SK-N-SH (cell line): ENCODE results near the gene CLK4. TPM values are rescaled to one million over a fixed set of nuclear protein-coding genes. Genes with fewer than 3 reads are reported as not detected.

Experiments
- CTCF ChIA-PET: fragments of 300-600, 350-600 bp; formaldehyde crosslinking; extraction: SDS; loops from one replicate; lab custom pipeline; 2021; lab: Yijun Ruan, JAX
- POLR2A ChIA-PET: fragments of 350-600 bp; sonication (Branson Sonifier 250); formaldehyde crosslinking; extraction: SDS; loops from one replicate; lab custom pipeline; 2020; ENCODE audit warnings: antibody characterized with exemption, inconsistent platforms; lab: Yijun Ruan, JAX
- DNase-seq: peaks from one replicate; pipeline ENCODE4 v3.0.0; 2012
- H2AFZ ChIP-seq: fragments of 200-600 bp; sonication (generic); 2 replicates; pipeline ENCODE4 v1.8.1; 2016; ENCODE audit warnings: antibody characterized with exemption, mild to moderate bottlenecking, low read depth
- H3F3A ChIP-seq: fragments of 200-600 bp; sonication (generic); replicated peaks from 2 replicates; pipeline ENCODE3; 2016; ENCODE audit warnings: antibody characterized with exemption, mild to moderate bottlenecking; ENCODE audit not compliant: insufficient read depth
- H3K27ac ChIP-seq, 2 experiments: fragments of 200-500 bp in 1 of 2; fragments of 200-600 bp in 1 of 2; sonication (Bioruptor generic) in 1 of 2; sonication (generic), shearing (Covaris generic) in 1 of 2; 2 replicates each; pipeline versions ENCODE4 v1.5.1 to v1.6.1; 2014 to 2016; ENCODE audit warnings: low read depth in 2 of 2, inconsistent platforms in 1 of 2, low read length in 1 of 2, mild to moderate bottlenecking in 1 of 2, mixed read lengths in 1 of 2
- H3K27me3 ChIP-seq: fragments of 200-600 bp; sonication (generic), shearing (Covaris generic); 2 replicates; pipeline ENCODE4 v1.6.1; 2016; ENCODE audit warnings: mixed run types; ENCODE audit not compliant: insufficient read depth
- H3K36me3 ChIP-seq, 2 experiments: fragments of 200-500 bp in 1 of 2; fragments of 200-600 bp in 1 of 2; sonication (Bioruptor generic) in 1 of 2; sonication (generic) in 1 of 2; replicated peaks in 1 of 2; 2 replicates each; pipeline versions ENCODE3 to v1.5.1; 2014 to 2016; ENCODE audit warnings: low read length in 1 of 2, mild to moderate bottlenecking in 1 of 2; ENCODE audit not compliant: insufficient read depth in 2 of 2, control insufficient read depth in 1 of 2
- H3K4me1 ChIP-seq, 2 experiments: fragments of 200-500 bp in 1 of 2; fragments of 200-600 bp in 1 of 2; sonication (Bioruptor generic) in 1 of 2; sonication (generic), shearing (Covaris generic) in 1 of 2; 2 replicates each; pipeline versions ENCODE4 v1.5.1 to v1.6.1; 2014 to 2016; ENCODE audit warnings: low read depth in 1 of 2, low read length in 1 of 2, mixed run types in 1 of 2; ENCODE audit not compliant: insufficient read depth in 2 of 2, control insufficient read depth in 1 of 2
- H3K4me2 ChIP-seq: fragments of 200-600 bp; sonication (generic), shearing (Covaris generic); 2 replicates; pipeline ENCODE4 v1.6.1; 2017; ENCODE audit warnings: mixed run types
- H3K4me3 ChIP-seq, 2 experiments: fragments of 200-500 bp in 1 of 2; fragments of 200-600 bp in 1 of 2; sonication (Bioruptor generic) in 1 of 2; sonication (generic), shearing (Covaris generic) in 1 of 2; 2 replicates each; pipeline versions ENCODE4 v1.5.1 to v1.8.1; 2014 to 2016; ENCODE audit warnings: low read depth in 2 of 2, inconsistent platforms in 1 of 2, low read length in 1 of 2, mild to moderate bottlenecking in 1 of 2, mixed read lengths in 1 of 2, moderate library complexity in 1 of 2
- H3K79me2 ChIP-seq: fragments of 200-600 bp; sonication (generic); 2 replicates; pipeline ENCODE4 v1.8.1; 2017; ENCODE audit warnings: mild to moderate bottlenecking; ENCODE audit not compliant: insufficient read depth
- H3K9ac ChIP-seq: fragments of 200-600 bp; sonication (generic); 2 replicates; pipeline ENCODE4 v1.6.1; 2017; ENCODE audit warnings: mixed run types
- H3K9me2 ChIP-seq: fragments of 200-600 bp; sonication (generic); 2 replicates; pipeline ENCODE4 v1.6.1; 2017; ENCODE audit warnings: mixed run types
- H3K9me3 ChIP-seq: fragments of 200-600 bp; sonication (generic); 2 replicates; pipeline ENCODE4 v1.6.1; 2017; ENCODE audit warnings: mixed run types, mild to moderate bottlenecking, moderate library complexity
- H4K20me1 ChIP-seq: fragments of 200-600 bp; sonication (generic); 2 replicates; pipeline ENCODE4 v1.6.1; 2017; ENCODE audit warnings: mild to moderate bottlenecking, mixed run types; ENCODE audit not compliant: insufficient read depth
- CHD2 ChIP-seq: fragments of 150-350 bp; IDR thresholded peaks from 2 replicates; pipeline ENCODE4 v1.6.1; 2018; ENCODE audit warnings: low read length; ENCODE audit not compliant: partially characterized antibody
- EP300 ChIP-seq, 2 experiments: IDR thresholded peaks; 2 replicates each; pipeline versions ENCODE4 v1.4.0 to v1.6.1; 2012; ENCODE audit warnings: borderline replicate concordance in 1 of 2, low read depth in 1 of 2, low read length in 1 of 2
- FOXJ3 ChIP-seq: sonication (generic); formaldehyde crosslinking; IDR thresholded peaks from 2 replicates; pipeline ENCODE4 v1.5.1; 2020; ENCODE audit warnings: mild to moderate bottlenecking, missing genetic modification reagents
- FOXM1 ChIP-seq: IDR thresholded peaks from 2 replicates; pipeline ENCODE4 v1.4.0; 2012; ENCODE audit warnings: low read depth, mild to moderate bottlenecking
- MEF2A ChIP-seq: IDR thresholded peaks from 2 replicates; pipeline ENCODE4 v1.4.0; 2012; ENCODE audit warnings: low read depth, borderline replicate concordance
- RCOR1 ChIP-seq: fragments of 150-350 bp; IDR thresholded peaks from 2 replicates; pipeline ENCODE4 v1.6.1; 2017; ENCODE audit warnings: antibody characterized with exemption, low read length
- SIN3A ChIP-seq: IDR thresholded peaks from 2 replicates; pipeline ENCODE4 v1.6.1; 2012; ENCODE audit warnings: low read depth, mild to moderate bottlenecking, low read length, moderate library complexity, borderline replicate concordance
- TEAD4 ChIP-seq: IDR thresholded peaks from 2 replicates; pipeline ENCODE4 v1.4.0; 2012; ENCODE audit warnings: mild to moderate bottlenecking, borderline replicate concordance; ENCODE audit not compliant: insufficient read depth
- YY1 ChIP-seq: IDR thresholded peaks from 2 replicates; pipeline ENCODE4 v1.4.0; 2012; ENCODE audit warnings: low read depth, mild to moderate bottlenecking
- WGBS: methylation state at CpG from one replicate; pipeline ENCODE4 v1.1.6; 2017; ENCODE audit warnings: low lambda C conversion rate; 5-methylcytosine and 5-hydroxymethylcytosine counted together
- polyA plus RNA-seq, 3 experiments: library from polyadenylated mRNA; depleted of rRNA; stranded (reverse); fragments of >200 nt; gene quantifications; 2 replicates each; pipeline ENCODE4 v1.2.3, GENCODE V29; 2012
- TF ChIP-seq, protein P1 (sequence below): fragments of 150-350 bp; IDR thresholded peaks from 2 replicates; pipeline ENCODE4 v1.6.1; 2016; ENCODE audit warnings: mild to moderate bottlenecking, low read depth, low read length
- TF ChIP-seq, protein P2 (sequence below): IDR thresholded peaks from 2 replicates; pipeline ENCODE4; 2012
- TF ChIP-seq, protein P3 (sequence below): IDR thresholded peaks from 2 replicates; pipeline ENCODE4 v1.6.1; 2012; ENCODE audit warnings: mild to moderate bottlenecking, low read depth, low read length, moderate library complexity
- TF ChIP-seq, protein P4 (sequence below): fragments of 200-600 bp; sonication (generic); IDR thresholded peaks from 2 replicates; pipeline ENCODE4 v1.6.1; 2017; ENCODE audit warnings: antibody characterized with exemption, mild to moderate bottlenecking, moderate library complexity
- TF ChIP-seq, protein P5 (sequence below): IDR thresholded peaks from 2 replicates; pipeline ENCODE4 v1.4.0; 2012; ENCODE audit warnings: low read depth, borderline replicate concordance

The CLK4 gene
- polyA plus RNA-seq, 1 of the 3 experiments (the other 2 are of a cell fraction), result 7.5 TPM

DNA sequence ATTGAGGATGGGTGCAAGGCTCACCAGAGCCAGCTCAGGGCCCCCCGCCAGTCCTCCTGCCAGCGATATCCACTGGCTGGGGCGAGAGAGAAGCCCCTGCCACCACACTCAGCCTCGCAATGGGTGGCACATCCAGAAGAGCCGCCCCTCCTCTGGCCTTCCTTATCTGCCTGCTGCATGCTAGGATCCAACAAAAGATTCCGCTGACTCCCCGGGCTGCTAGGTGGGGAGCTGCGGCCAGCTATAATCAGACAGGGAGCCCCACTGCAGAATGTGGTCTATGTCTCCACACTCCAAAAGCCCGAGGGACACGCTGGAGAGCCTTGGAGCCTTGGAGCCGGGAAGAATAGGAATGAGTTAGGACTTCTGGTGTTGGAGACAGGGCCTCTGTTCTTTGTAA is 69.4 kb downstream of the CLK4 start:
- TF ChIP-seq FOXJ3 (CRISPR knock-in tag) (no peak), FOXM1 (no peak), YY1 (no peak), MEF2A (no peak), TEAD4 (no peak)
- TF ChIP-seq, protein P1, sequence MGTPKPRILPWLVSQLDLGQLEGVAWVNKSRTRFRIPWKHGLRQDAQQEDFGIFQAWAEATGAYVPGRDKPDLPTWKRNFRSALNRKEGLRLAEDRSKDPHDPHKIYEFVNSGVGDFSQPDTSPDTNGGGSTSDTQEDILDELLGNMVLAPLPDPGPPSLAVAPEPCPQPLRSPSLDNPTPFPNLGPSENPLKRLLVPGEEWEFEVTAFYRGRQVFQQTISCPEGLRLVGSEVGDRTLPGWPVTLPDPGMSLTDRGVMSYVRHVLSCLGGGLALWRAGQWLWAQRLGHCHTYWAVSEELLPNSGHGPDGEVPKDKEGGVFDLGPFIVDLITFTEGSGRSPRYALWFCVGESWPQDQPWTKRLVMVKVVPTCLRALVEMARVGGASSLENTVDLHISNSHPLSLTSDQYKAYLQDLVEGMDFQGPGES, result no peak
- TF ChIP-seq, protein P2, sequence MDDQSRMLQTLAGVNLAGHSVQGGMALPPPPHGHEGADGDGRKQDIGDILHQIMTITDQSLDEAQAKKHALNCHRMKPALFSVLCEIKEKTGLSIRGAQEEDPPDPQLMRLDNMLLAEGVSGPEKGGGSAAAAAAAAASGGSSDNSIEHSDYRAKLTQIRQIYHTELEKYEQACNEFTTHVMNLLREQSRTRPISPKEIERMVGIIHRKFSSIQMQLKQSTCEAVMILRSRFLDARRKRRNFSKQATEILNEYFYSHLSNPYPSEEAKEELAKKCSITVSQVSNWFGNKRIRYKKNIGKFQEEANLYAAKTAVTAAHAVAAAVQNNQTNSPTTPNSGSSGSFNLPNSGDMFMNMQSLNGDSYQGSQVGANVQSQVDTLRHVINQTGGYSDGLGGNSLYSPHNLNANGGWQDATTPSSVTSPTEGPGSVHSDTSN, result no peak
- TF ChIP-seq, protein P3, sequence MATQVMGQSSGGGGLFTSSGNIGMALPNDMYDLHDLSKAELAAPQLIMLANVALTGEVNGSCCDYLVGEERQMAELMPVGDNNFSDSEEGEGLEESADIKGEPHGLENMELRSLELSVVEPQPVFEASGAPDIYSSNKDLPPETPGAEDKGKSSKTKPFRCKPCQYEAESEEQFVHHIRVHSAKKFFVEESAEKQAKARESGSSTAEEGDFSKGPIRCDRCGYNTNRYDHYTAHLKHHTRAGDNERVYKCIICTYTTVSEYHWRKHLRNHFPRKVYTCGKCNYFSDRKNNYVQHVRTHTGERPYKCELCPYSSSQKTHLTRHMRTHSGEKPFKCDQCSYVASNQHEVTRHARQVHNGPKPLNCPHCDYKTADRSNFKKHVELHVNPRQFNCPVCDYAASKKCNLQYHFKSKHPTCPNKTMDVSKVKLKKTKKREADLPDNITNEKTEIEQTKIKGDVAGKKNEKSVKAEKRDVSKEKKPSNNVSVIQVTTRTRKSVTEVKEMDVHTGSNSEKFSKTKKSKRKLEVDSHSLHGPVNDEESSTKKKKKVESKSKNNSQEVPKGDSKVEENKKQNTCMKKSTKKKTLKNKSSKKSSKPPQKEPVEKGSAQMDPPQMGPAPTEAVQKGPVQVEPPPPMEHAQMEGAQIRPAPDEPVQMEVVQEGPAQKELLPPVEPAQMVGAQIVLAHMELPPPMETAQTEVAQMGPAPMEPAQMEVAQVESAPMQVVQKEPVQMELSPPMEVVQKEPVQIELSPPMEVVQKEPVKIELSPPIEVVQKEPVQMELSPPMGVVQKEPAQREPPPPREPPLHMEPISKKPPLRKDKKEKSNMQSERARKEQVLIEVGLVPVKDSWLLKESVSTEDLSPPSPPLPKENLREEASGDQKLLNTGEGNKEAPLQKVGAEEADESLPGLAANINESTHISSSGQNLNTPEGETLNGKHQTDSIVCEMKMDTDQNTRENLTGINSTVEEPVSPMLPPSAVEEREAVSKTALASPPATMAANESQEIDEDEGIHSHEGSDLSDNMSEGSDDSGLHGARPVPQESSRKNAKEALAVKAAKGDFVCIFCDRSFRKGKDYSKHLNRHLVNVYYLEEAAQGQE, result no peak
- H3F3A ChIP-seq, result no peaks in the 10 kb centered on the region
- no peaks in the 10 kb centered on the region for H3K79me2 ChIP-seq
- H3K9me3 ChIP-seq, result no peaks in the 10 kb centered on the region
- no peaks in the 10 kb centered on the region for H4K20me1 ChIP-seq
- no peaks in the 10 kb centered on the region for H3K9me2 ChIP-seq
- no peak overlapping the region for H2AFZ ChIP-seq
- H3K36me3 ChIP-seq, result no peaks in the 10 kb centered on the region
- H3K4me2 ChIP-seq, result no peak overlapping the region
- no peak overlapping the region for H3K4me3 ChIP-seq
- peaks cover 0 to 3% of the 10 kb centered on the region in 2 experiments; a peak in 1 of 4 replicates for H3K4me1 ChIP-seq
- no peak for DNase-seq
- no peak overlapping the region for H3K27ac ChIP-seq
- ChIA-PET CTCF (interaction anchor here (3.2 to 6.7 kb wide), 2 partner anchors 32 to 277 kb away, joined by 16 to 47 read pairs; partner anchors contain the start of gene COL23A1), POLR2A (no interaction called here)
- no peaks in the 10 kb centered on the region for H3K27me3 ChIP-seq
- WGBS, result 46% methylated on average over 11 of the region's 11 CpGs
- no peak overlapping the region for H3K9ac ChIP-seq

DNA sequence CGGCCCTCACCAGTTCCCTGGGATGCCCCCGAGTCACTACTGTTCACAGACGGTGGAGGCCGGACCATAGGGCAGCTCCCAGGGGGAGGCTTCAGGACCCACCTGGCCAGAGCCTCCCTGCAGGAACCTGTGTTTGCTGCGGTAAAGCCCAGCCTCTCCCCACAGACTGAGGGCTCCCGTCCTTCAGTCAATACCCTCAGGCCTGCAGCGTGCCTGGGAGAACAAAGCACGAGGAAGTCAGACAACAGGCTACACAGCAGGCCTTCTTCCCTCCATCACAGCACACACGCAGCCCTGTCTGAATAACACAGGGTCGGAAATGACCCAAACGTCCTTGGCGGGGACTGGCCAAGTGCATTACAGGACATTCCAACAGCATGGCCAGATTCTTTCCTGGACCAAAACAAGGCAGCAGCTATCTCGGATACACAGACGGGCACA is 71.1 kb downstream of the CLK4 start:
- H3K9me3 ChIP-seq, result no peaks in the 10 kb centered on the region
- 74% methylated on average over 7 of the region's 14 CpGs for WGBS
- TF ChIP-seq, protein P3, result no peak
- TF ChIP-seq, protein P4, sequence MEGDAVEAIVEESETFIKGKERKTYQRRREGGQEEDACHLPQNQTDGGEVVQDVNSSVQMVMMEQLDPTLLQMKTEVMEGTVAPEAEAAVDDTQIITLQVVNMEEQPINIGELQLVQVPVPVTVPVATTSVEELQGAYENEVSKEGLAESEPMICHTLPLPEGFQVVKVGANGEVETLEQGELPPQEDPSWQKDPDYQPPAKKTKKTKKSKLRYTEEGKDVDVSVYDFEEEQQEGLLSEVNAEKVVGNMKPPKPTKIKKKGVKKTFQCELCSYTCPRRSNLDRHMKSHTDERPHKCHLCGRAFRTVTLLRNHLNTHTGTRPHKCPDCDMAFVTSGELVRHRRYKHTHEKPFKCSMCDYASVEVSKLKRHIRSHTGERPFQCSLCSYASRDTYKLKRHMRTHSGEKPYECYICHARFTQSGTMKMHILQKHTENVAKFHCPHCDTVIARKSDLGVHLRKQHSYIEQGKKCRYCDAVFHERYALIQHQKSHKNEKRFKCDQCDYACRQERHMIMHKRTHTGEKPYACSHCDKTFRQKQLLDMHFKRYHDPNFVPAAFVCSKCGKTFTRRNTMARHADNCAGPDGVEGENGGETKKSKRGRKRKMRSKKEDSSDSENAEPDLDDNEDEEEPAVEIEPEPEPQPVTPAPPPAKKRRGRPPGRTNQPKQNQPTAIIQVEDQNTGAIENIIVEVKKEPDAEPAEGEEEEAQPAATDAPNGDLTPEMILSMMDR, result no peak
- TF ChIP-seq CHD2, result no peak
- no peak for TF ChIP-seq RCOR1
- no peak for TF ChIP-seq EP300 (IDR thresholded peaks at IDR 0.05; ENCODE audit: borderline replicate concordance in 1 of 2, low read depth in 1 of 2, low read length in 1 of 2)
- TF ChIP-seq, protein P5, sequence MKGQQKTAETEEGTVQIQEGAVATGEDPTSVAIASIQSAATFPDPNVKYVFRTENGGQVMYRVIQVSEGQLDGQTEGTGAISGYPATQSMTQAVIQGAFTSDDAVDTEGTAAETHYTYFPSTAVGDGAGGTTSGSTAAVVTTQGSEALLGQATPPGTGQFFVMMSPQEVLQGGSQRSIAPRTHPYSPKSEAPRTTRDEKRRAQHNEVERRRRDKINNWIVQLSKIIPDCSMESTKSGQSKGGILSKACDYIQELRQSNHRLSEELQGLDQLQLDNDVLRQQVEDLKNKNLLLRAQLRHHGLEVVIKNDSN, result no peak
- TF ChIP-seq SIN3A, result no peak

More for the DNA sequence above, 71.1 kb downstream of the CLK4 start:
- no peak overlapping the region for H3K4me2 ChIP-seq
- H3K4me1 ChIP-seq, result peaks cover 0 to 9% of the 10 kb centered on the region in 2 experiments; a peak in 1 of 4 replicates
- DNase-seq, result no peak
- H3K27ac ChIP-seq, result no peak overlapping the region; a peak in 1 of 4 replicates
- ChIA-PET CTCF (interaction anchor here (0.7 to 6.7 kb wide), 6 partner anchors 33 to 321 kb away, joined by 3 to 47 read pairs (median 7); partner anchors contain the start of gene COL23A1), POLR2A (no interaction called here)
- no peaks in the 10 kb centered on the region for H3K79me2 ChIP-seq
- H2AFZ ChIP-seq, result no peak overlapping the region
- H3K9ac ChIP-seq, result no peak overlapping the region
- H3K9me2 ChIP-seq, result no peaks in the 10 kb centered on the region
- H3K27me3 ChIP-seq, result no peaks in the 10 kb centered on the region
- no peaks in the 10 kb centered on the region for H3K36me3 ChIP-seq
- no peak overlapping the region for H3K4me3 ChIP-seq
- H3F3A ChIP-seq, result no peaks in the 10 kb centered on the region
- no peaks in the 10 kb centered on the region for H4K20me1 ChIP-seq
